Measurements from ENCODE around the gene SPINK5. TPM values are rescaled to one million over a fixed set of nuclear protein-coding genes. Genes with fewer than 3 reads are reported as not detected.

SPINK5 gene
- total RNA-seq, 4 donors from 2014 or later: 0.13 to 6.7 TPM; not detected in 2

GRCh38 chr5:148186248-148187003 lies 122.6 kb downstream of the SPINK5 start:
- intact Hi-C loops (cut with DNase I): no loop called here
- Histone ChIP-seq H3K36me3 (no peaks in the 10 kb centered on the region), H3K27me3 (no peaks in the 10 kb centered on the region), H3K9me3 (no peaks in the 10 kb centered on the region), H3K4me3 (replicated peaks in 1 of 3) (no peak overlapping the region), H3K27ac (no peak overlapping the region), H3K4me1 (no peaks in the 10 kb centered on the region)
- TF ChIP-seq POLR2A (IDR thresholded peaks at IDR 0.05) (no peak), CTCF (IDR thresholded peaks at IDR 0.05) (no peak)
- WGBS, 2 donors: 78 to 82% methylated on average over 3 of the region's 3 CpGs
- no peak for DNase-seq

Other genes with a start within 250 kb of the SPINK5 start
- gene SPINK1, start 232.3 kb upstream of the SPINK5 start, total RNA-seq: not detected
- not detected for gene SCGB3A2, start 185.3 kb upstream of the SPINK5 start, total RNA-seq
- not detected for gene C5orf46, start 157.4 kb upstream of the SPINK5 start, total RNA-seq
- gene SPINK14, start 104.6 kb downstream of the SPINK5 start, total RNA-seq: not detected
- not detected for gene SPINK6, start 139.1 kb downstream of the SPINK5 start, total RNA-seq
- not detected for gene MARCOL, start 174.5 kb downstream of the SPINK5 start, total RNA-seq
- gene SPINK13, start 204.8 kb downstream of the SPINK5 start, total RNA-seq: not detected
- gene SPINK7, start 248.4 kb downstream of the SPINK5 start, total RNA-seq: not detected

Measured in thyroid gland (tissue), 4 donors.